ENCODE results near the gene IFTAP. TPM values are rescaled to one million over a fixed set of nuclear protein-coding genes. Genes with fewer than 3 reads are reported as not detected.

The IFTAP gene
- total RNA-seq, 1 donor from 2014 or later: 17.3 TPM

- no peak overlapping the region for H3K4me3 Mint-ChIP-seq (ENCODE audit: unreplicated experiment)
- FAIRE-seq (no peak), DNase-seq (ENCODE audit: low read depth) (no peak)
- H3K27ac ChIP-seq (ENCODE audit: low read depth, low read length): no peak overlapping the region
- no peaks in the 10 kb centered on the region for H3K36me3 ChIP-seq (ENCODE audit: insufficient read depth, low read length)
- H3K9me3 Mint-ChIP-seq (ENCODE audit: unreplicated experiment): no peaks in the 10 kb centered on the region
- no peak overlapping the region for H3K4me3 ChIP-seq (ENCODE audit: insufficient read depth, low read depth, low read length)
- no peak overlapping the region for H3K9ac ChIP-seq (ENCODE audit: low read length)
- peaks cover 51% of the 10 kb centered on the region for H3K27me3 Mint-ChIP-seq (ENCODE audit: low read depth, unreplicated experiment)
- H3K9me3 ChIP-seq (ENCODE audit: insufficient read depth, low read depth, low read length): peaks cover 2% of the 10 kb centered on the region
- no peaks in the 10 kb centered on the region for H3K36me3 Mint-ChIP-seq (ENCODE audit: low read depth, unreplicated experiment)
- H3K4me1 Mint-ChIP-seq (ENCODE audit: low read depth, unreplicated experiment): no peaks in the 10 kb centered on the region
- no peaks in the 10 kb centered on the region for H3K79me2 ChIP-seq (ENCODE audit: insufficient read depth, low read length)
- no peak overlapping the region for H3K4me2 ChIP-seq (ENCODE audit: low read length)
- no peaks in the 10 kb centered on the region for H3K4me1 ChIP-seq (ENCODE audit: insufficient read depth, low read length)
- TF ChIP-seq CTCF (IDR thresholded peaks at IDR 0.05; ENCODE audit: insufficient read depth, low read depth, low read length) (no peak), EZH2 (IDR thresholded peaks at IDR 0.05; ENCODE audit: insufficient read depth, low read length) (no peak)
- peaks cover 14% of the 10 kb centered on the region for H3K27me3 ChIP-seq (ENCODE audit: insufficient read depth, low read length)
- H3K27ac Mint-ChIP-seq (ENCODE audit: unreplicated experiment): no peak overlapping the region
- no peak overlapping the region for H2AFZ ChIP-seq (ENCODE audit: low read depth, low read length)
- H4K20me1 ChIP-seq (ENCODE audit: insufficient read depth, low read length): no peaks in the 10 kb centered on the region
Measured at GRCh38 chr11:36586543-36586942, 7.8 kb upstream of the IFTAP start.

DNA sequence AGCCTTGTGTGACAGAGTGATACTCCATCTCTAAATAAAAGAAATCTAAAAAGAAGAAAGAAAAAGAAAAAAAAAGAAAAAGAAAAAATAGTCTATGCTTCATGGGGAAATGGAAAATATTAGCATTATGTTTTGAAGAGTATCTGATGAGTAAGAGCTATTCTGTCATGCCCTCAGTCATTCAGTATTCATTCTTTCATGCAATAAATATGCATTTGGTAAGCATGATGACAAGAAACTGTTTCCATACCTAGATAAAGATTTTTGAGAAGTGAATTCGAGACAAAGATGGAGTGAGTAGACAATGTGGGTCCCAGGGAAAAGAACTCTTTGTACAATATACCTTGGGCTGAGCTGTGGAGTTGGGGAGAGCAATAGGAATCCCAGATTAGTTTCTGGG, 6.2 kb upstream of the IFTAP start:
- no peak for DNase-seq (ENCODE audit: low read depth)
- no peaks in the 10 kb centered on the region for H4K20me1 ChIP-seq (ENCODE audit: insufficient read depth, low read length)
- no peak for FAIRE-seq
- H3K27ac ChIP-seq (ENCODE audit: low read depth, low read length): no peak overlapping the region
- peaks cover 14% of the 10 kb centered on the region for H3K27me3 ChIP-seq (ENCODE audit: insufficient read depth, low read length)
- no peak overlapping the region for H2AFZ ChIP-seq (ENCODE audit: low read depth, low read length)
- H3K9me3 Mint-ChIP-seq (ENCODE audit: unreplicated experiment): no peaks in the 10 kb centered on the region
- no peak overlapping the region for H3K4me2 ChIP-seq (ENCODE audit: low read length)
- no peaks in the 10 kb centered on the region for H3K79me2 ChIP-seq (ENCODE audit: insufficient read depth, low read length)
- H3K36me3 Mint-ChIP-seq (ENCODE audit: low read depth, unreplicated experiment): no peaks in the 10 kb centered on the region
- H3K9me3 ChIP-seq (ENCODE audit: insufficient read depth, low read depth, low read length): no peaks in the 10 kb centered on the region
- H3K4me3 Mint-ChIP-seq (ENCODE audit: unreplicated experiment): no peak overlapping the region
- TF ChIP-seq EZH2 (IDR thresholded peaks at IDR 0.05; ENCODE audit: insufficient read depth, low read length) (no peak), CTCF (IDR thresholded peaks at IDR 0.05; ENCODE audit: insufficient read depth, low read depth, low read length) (no peak)
- no peak overlapping the region for H3K27ac Mint-ChIP-seq (ENCODE audit: unreplicated experiment)
- no peak overlapping the region for H3K9ac ChIP-seq (ENCODE audit: low read length)
- H3K27me3 Mint-ChIP-seq (ENCODE audit: low read depth, unreplicated experiment): peaks cover 56% of the 10 kb centered on the region
- H3K36me3 ChIP-seq (ENCODE audit: insufficient read depth, low read length): no peaks in the 10 kb centered on the region
- H3K4me3 ChIP-seq (ENCODE audit: insufficient read depth, low read depth, low read length): no peak overlapping the region
- no peaks in the 10 kb centered on the region for H3K4me1 ChIP-seq (ENCODE audit: insufficient read depth, low read length)
- no peaks in the 10 kb centered on the region for H3K4me1 Mint-ChIP-seq (ENCODE audit: low read depth, unreplicated experiment)

DNA sequence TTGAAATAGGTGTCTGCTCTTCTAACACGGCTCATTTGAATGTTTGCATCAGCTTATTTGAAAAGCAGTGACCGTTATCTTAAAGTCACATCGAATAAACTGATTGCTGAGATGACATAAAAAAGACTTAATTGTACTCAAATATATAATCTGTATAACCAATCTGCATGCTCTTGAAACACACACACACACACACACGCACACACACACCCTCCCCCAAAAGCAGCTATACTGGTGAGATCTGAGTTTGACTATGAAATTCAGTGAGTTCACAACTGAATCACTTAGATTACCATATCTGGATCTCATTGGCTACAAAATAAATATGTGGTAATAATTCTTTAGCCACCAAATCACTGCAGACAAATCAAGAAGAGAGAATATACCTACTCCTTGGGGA, 3.8 kb upstream of the IFTAP start:
- Histone ChIP-seq H2AFZ (ENCODE audit: low read depth, low read length) (no peak overlapping the region), H3K4me3 (ENCODE audit: insufficient read depth, low read depth, low read length) (no peak overlapping the region), H3K36me3 (ENCODE audit: insufficient read depth, low read length) (no peaks in the 10 kb centered on the region), H3K27ac (ENCODE audit: low read depth, low read length) (no peak overlapping the region), H3K4me1 (ENCODE audit: insufficient read depth, low read length) (peaks cover 3% of the 10 kb centered on the region), H3K4me2 (ENCODE audit: low read length) (no peak overlapping the region), H3K9me3 (ENCODE audit: insufficient read depth, low read depth, low read length) (no peaks in the 10 kb centered on the region), H3K9ac (ENCODE audit: low read length) (no peak overlapping the region), H3K79me2 (ENCODE audit: insufficient read depth, low read length) (no peaks in the 10 kb centered on the region), H4K20me1 (ENCODE audit: insufficient read depth, low read length) (no peaks in the 10 kb centered on the region), H3K27me3 (ENCODE audit: insufficient read depth, low read length) (peaks cover 14% of the 10 kb centered on the region)
- Mint-ChIP-seq H3K36me3 (ENCODE audit: low read depth, unreplicated experiment) (no peaks in the 10 kb centered on the region), H3K9me3 (ENCODE audit: unreplicated experiment) (no peaks in the 10 kb centered on the region), H3K4me1 (ENCODE audit: low read depth, unreplicated experiment) (peaks cover 2% of the 10 kb centered on the region), H3K27ac (ENCODE audit: unreplicated experiment) (no peak overlapping the region), H3K27me3 (ENCODE audit: low read depth, unreplicated experiment) (peaks cover 52% of the 10 kb centered on the region), H3K4me3 (ENCODE audit: unreplicated experiment) (no peak overlapping the region)
- no peak for DNase-seq (ENCODE audit: low read depth)
- no peak for FAIRE-seq
- TF ChIP-seq EZH2 (IDR thresholded peaks at IDR 0.05; ENCODE audit: insufficient read depth, low read length) (no peak), CTCF (IDR thresholded peaks at IDR 0.05; ENCODE audit: insufficient read depth, low read depth, low read length) (no peak)

Data from astrocyte (in vitro differentiated cells and primary cell).